Natural killer cell (primary cell): ENCODE measurements around the gene PI4K2A. TPM values are rescaled to one million over a fixed set of nuclear protein-coding genes. Genes with fewer than 3 reads are reported as not detected.

Source experiments
- ATAC-seq, 3 donors: fragments of 150-1000 bp in 2 of 3; fragments of 200-7000 bp in 1 of 3; cut with Tn5 transposase; 1 replicate in 1 of 3; 2 replicates in 2 of 3; pipeline ENCODE4 v1.10.0; 2021; ENCODE audit warnings: mild to moderate bottlenecking in 2 of 3, moderate library complexity in 2 of 3
- DNase-seq, 2 donors: peaks; one replicate each; pipeline versions ENCODE4 v3.0.0 to v3.0.0-alpha.2; 2013 to 2021; ENCODE audit warnings: mixed read lengths in 1 of 2
- H3K27ac ChIP-seq: one replicate; pipeline ENCODE4 v1.5.1; 2013; ENCODE audit warnings: mild to moderate bottlenecking, low read length
- H3K27me3 ChIP-seq: one replicate; pipeline ENCODE4 v1.6.1; 2013; ENCODE audit warnings: low read length; ENCODE audit not compliant: control insufficient read depth, insufficient read depth
- H3K36me3 ChIP-seq: one replicate; pipeline ENCODE4 v1.6.1; 2013; ENCODE audit warnings: low read length; ENCODE audit not compliant: control insufficient read depth, insufficient read depth
- H3K4me1 ChIP-seq: one replicate; pipeline ENCODE4 v1.6.1; 2013; ENCODE audit warnings: low read length; ENCODE audit not compliant: control insufficient read depth, insufficient read depth
- H3K4me3 ChIP-seq: one replicate; pipeline ENCODE4 v1.5.1; 2013; ENCODE audit warnings: low read length
- H3K9me3 ChIP-seq: one replicate; pipeline ENCODE4 v1.6.1; 2013; ENCODE audit warnings: low read length; ENCODE audit not compliant: control insufficient read depth, insufficient read depth
- H3K27ac Mint-ChIP-seq, 2 donors: one replicate each; pipeline ENCODE4 v1.8.0; 2022; ENCODE audit warnings: mild to moderate bottlenecking in 2 of 2, mixed read lengths in 2 of 2, moderate library complexity in 1 of 2
- H3K27me3 Mint-ChIP-seq, 2 donors: one replicate each; pipeline ENCODE4 v1.8.0; 2022; ENCODE audit warnings: low read depth in 2 of 2, mixed read lengths in 2 of 2
- H3K36me3 Mint-ChIP-seq: one replicate; pipeline ENCODE4 v1.8.0; 2022; ENCODE audit warnings: mixed read lengths
- H3K4me1 Mint-ChIP-seq, 2 donors: one replicate each; pipeline ENCODE4 v1.8.0; 2022; ENCODE audit warnings: mixed read lengths in 2 of 2
- H3K4me3 Mint-ChIP-seq: one replicate; pipeline ENCODE4 v1.8.0; 2022; ENCODE audit warnings: mild to moderate bottlenecking, moderate library complexity, mixed read lengths
- H3K9me3 Mint-ChIP-seq, 2 donors: one replicate each; pipeline ENCODE4 v1.8.0; 2022; ENCODE audit warnings: mixed read lengths in 2 of 2
- CTCF ChIP-seq: fragments of 200-600 bp; IDR thresholded peaks from one replicate; pipeline ENCODE4 v1.8.0; 2022; ENCODE audit warnings: antibody characterized with exemption
- WGBS: methylation state at CpG from one replicate; pipeline ENCODE4 v1.1.7; 2013; ENCODE audit warnings: missing lambda C conversion rate; ENCODE audit not compliant: insufficient coverage; 5-methylcytosine and 5-hydroxymethylcytosine counted together
- intact Hi-C: fragments of 100-400 bp; cut with micrococcal nuclease; formaldehyde crosslinking; loops from one replicate; pipeline ENCODE4 v1.14.2; 2022
- total RNA-seq, 4 donors: library from RNA; stranded (reverse); fragments of 120-200 nt in 1 of 4; gene quantifications; one replicate each; pipeline versions ENCODE4 v1.2.3 to v1.2.4, GENCODE V29; 2013 to 2022

PI4K2A gene
- total RNA-seq, 3 donors from 2014 or later (not counting 1 experiment from before 2014, with no cell fraction given), result 41.3 to 66.1 (median 60.0) TPM

DNA sequence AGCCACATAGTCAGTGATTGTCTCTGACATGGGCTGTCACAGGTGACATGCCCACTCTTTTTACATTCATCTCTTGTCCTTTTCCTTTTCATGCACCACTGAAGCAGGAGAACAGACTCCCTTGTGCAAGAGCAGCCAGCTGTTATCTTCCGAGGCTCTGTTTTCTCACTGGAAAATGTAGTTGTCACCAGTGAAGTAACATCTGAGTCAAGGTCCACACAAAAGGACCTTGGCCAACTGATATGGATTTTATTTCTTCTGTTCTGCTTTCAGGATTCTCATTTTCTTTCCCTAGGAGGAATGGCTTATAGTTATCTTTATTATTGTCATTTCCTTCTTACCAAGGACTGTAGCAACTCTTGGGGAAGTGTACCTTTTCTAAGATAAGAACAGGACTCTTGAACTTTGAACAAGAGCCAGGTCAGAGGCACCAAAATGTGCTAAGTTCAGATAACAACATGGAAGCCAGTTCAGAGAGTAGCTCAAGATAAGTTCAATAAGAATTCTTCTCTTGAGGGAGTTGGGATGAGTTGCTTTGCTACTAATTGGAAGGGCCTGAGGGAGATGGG lies 23.9 kb downstream of the PI4K2A start:
- DNase-seq (no peak), ATAC-seq (no peak)
- H3K4me3 Mint-ChIP-seq, result no peak overlapping the region
- no peak overlapping the region for H3K27ac Mint-ChIP-seq
- H3K27me3 Mint-ChIP-seq, result no peaks in the 10 kb centered on the region
- H3K4me1 Mint-ChIP-seq, result peaks cover 15 to 18% of the 10 kb centered on the region in 2 donors
- H3K9me3 ChIP-seq, result no peaks in the 10 kb centered on the region
- no peak overlapping the region for H3K27ac ChIP-seq
- TF ChIP-seq CTCF, result no peak
- intact Hi-C loops, result no loop called here
- no peaks in the 10 kb centered on the region for H3K9me3 Mint-ChIP-seq
- no peaks in the 10 kb centered on the region for H3K27me3 ChIP-seq
- H3K4me3 ChIP-seq, result no peak overlapping the region
- H3K4me1 ChIP-seq, result no peaks in the 10 kb centered on the region
- H3K36me3 ChIP-seq, result peaks cover 34% of the 10 kb centered on the region
- WGBS, result 100% methylated on average over 1 of the region's 1 CpG
- H3K36me3 Mint-ChIP-seq, result peaks cover 20% of the 10 kb centered on the region

GRCh38 chr10:97666992-97667391 lies 26.5 kb downstream of the PI4K2A start:
- 97% methylated on average over 7 of the region's 7 CpGs for WGBS
- Mint-ChIP-seq H3K36me3 (peaks cover 20% of the 10 kb centered on the region), H3K9me3 (no peaks in the 10 kb centered on the region), H3K27me3 (no peaks in the 10 kb centered on the region), H3K27ac (no peak overlapping the region), H3K4me3 (no peak overlapping the region), H3K4me1 (peaks cover 15 to 18% of the 10 kb centered on the region in 2 donors)
- Histone ChIP-seq H3K9me3 (no peaks in the 10 kb centered on the region), H3K36me3 (peaks cover 32% of the 10 kb centered on the region), H3K27me3 (no peaks in the 10 kb centered on the region), H3K4me1 (no peaks in the 10 kb centered on the region), H3K27ac (no peak overlapping the region), H3K4me3 (no peak overlapping the region)
- TF ChIP-seq CTCF, result no peak
- intact Hi-C loops, result no loop called here
- ATAC-seq (no peak), DNase-seq (no peak)

DNA sequence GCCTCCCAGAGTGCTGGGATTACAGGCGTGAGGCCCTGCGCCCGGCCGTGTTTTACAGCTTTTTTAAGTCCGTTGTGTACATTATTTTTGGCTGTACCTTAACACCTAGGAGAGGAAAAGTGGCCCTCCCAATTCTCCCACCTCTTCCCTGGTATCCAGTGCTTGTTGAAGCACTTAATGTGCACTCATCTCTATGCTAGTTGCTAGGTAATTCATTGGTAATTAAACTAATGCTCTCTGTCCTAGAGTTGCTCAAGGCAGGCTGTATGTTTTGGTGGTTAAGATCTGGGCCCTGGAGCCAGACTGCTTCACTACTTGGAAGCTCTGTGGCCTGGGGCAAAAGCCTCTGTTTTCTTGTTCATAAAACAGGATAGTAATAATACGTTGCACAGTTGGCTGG lies 27.0 kb downstream of the PI4K2A start:
- DNase-seq, result no peak
- Mint-ChIP-seq H3K36me3 (peaks cover 20% of the 10 kb centered on the region), H3K4me1 (peaks cover 15 to 18% of the 10 kb centered on the region in 2 donors), H3K27ac (peak overlapping the region in 1 of 2 donors; percentile 30), H3K27me3 (no peaks in the 10 kb centered on the region), H3K9me3 (no peaks in the 10 kb centered on the region), H3K4me3 (no peak overlapping the region)
- Histone ChIP-seq H3K4me1 (no peaks in the 10 kb centered on the region), H3K4me3 (no peak overlapping the region), H3K27me3 (no peaks in the 10 kb centered on the region), H3K27ac (no peak overlapping the region), H3K9me3 (no peaks in the 10 kb centered on the region), H3K36me3 (peaks cover 32% of the 10 kb centered on the region)
- intact Hi-C loops, result no loop called here
- ATAC-seq, result no peak
- 97% methylated on average over 6 of the region's 6 CpGs for WGBS
- no peak for TF ChIP-seq CTCF

DNA sequence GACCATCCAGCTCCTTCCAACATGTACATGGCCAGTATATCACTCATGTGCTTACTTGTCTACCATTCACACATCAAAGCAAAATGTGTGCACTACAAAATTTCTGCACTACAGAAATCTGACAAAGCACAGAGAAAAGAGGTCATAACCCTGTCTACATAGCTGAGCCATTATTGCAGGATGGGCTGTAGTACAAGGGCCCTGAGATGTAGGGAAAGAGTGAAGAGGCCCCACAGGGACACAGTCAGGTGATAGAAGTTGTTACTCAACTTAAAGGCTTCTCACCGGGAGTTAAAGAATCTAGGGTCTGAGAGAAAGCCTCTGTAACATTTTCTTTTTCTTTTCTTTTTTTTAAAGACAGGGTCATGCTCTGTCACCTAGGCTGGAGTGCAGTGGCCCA lies 29.1 kb downstream of the PI4K2A start:
- Mint-ChIP-seq H3K4me3 (no peak overlapping the region), H3K4me1 (peaks cover 15 to 18% of the 10 kb centered on the region in 2 donors), H3K27ac (no peak overlapping the region), H3K36me3 (peaks cover 13% of the 10 kb centered on the region), H3K9me3 (no peaks in the 10 kb centered on the region), H3K27me3 (no peaks in the 10 kb centered on the region)
- Histone ChIP-seq H3K4me1 (no peaks in the 10 kb centered on the region), H3K27ac (no peak overlapping the region), H3K27me3 (no peaks in the 10 kb centered on the region), H3K4me3 (no peak overlapping the region), H3K9me3 (no peaks in the 10 kb centered on the region), H3K36me3 (peaks cover 30% of the 10 kb centered on the region)
- WGBS, result 100% methylated on average over 1 of the region's 1 CpG
- no peak for TF ChIP-seq CTCF
- DNase-seq (no peak), ATAC-seq (no peak)
- intact Hi-C loops, result no loop called here
